Nephron (organoid): ENCODE results near the gene KCNN4.
"Not testable (repeated sequence)": the region's sequence is repeated elsewhere in the genome, so short reads cannot be mapped to it uniquely, and the experiment has no call there.

ENCODE experiments used
- H3K27ac Mint-ChIP-seq, 3 experiments: 2 replicates each; pipeline ENCODE4 v1.8.0; 2020; ENCODE audit warnings: mixed read lengths in 3 of 3, mild to moderate bottlenecking in 2 of 3, moderate library complexity in 1 of 3
- H3K27me3 Mint-ChIP-seq: 2 replicates; pipeline ENCODE4 v1.8.0; 2021; ENCODE audit warnings: low read depth, mild to moderate bottlenecking, moderate library complexity, mixed read lengths
- H3K36me3 Mint-ChIP-seq: 2 replicates; pipeline ENCODE4 v1.8.0; 2020; ENCODE audit warnings: low read depth, mixed read lengths
- H3K4me1 Mint-ChIP-seq: 2 replicates; pipeline ENCODE4 v1.8.0; 2020; ENCODE audit warnings: mixed read lengths
- H3K4me3 Mint-ChIP-seq, 3 experiments: 2 replicates each; pipeline ENCODE4 v1.8.0; 2020; ENCODE audit warnings: mild to moderate bottlenecking in 3 of 3, mixed read lengths in 3 of 3, moderate library complexity in 2 of 3
- H3K9me3 Mint-ChIP-seq: 2 replicates; pipeline ENCODE4 v1.8.0; 2020; ENCODE audit warnings: mixed read lengths
- CTCF ChIP-seq, 3 experiments: fragments of 200-600 bp; sonication (generic); IDR thresholded peaks; one replicate each; pipeline ENCODE4 v1.5.0; 2021; ENCODE audit warnings: antibody characterized with exemption in 3 of 3; ENCODE audit not compliant: unreplicated experiment in 3 of 3

Gene KCNN4

GRCh38 chr19:43767818-43768217 lies 13.0 kb downstream of the KCNN4 start:
- Mint-ChIP-seq H3K27ac (no peak overlapping the region), H3K27me3 (peaks cover 26% of the 10 kb centered on the region), H3K4me1 (no peaks in the 10 kb centered on the region), H3K9me3 (no peaks in the 10 kb centered on the region), H3K4me3 (no peak overlapping the region), H3K36me3 (no peaks in the 10 kb centered on the region)
- TF ChIP-seq CTCF (IDR thresholded peaks at IDR 0.05; ENCODE audit: unreplicated experiment in 3 of 3): no peak

DNA sequence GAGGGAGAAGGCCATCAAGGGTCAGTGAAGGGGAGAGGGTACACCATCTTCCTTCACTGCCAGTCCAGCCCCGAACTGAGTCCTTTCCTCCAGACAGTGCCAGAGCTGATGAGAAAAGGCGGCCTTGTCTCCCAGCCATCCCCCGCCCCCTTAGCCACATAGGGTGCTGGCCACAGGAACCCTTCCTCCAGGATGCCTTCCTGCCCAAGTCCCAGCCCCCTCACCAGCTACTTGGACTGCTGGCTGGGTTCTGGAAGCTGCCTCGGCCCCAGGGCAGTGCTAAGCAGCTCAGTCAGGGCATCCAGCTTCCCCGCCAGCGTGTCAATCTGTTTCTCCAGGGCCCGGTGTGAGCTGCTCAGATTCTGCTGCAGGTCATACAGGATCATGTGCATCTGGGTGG lies 13.5 kb downstream of the KCNN4 start:
- Mint-ChIP-seq H3K4me1 (no peaks in the 10 kb centered on the region), H3K27ac (no peak overlapping the region), H3K9me3 (no peaks in the 10 kb centered on the region), H3K36me3 (no peaks in the 10 kb centered on the region), H3K4me3 (no peak overlapping the region), H3K27me3 (peaks cover 21% of the 10 kb centered on the region)
- TF ChIP-seq CTCF (IDR thresholded peaks at IDR 0.05; ENCODE audit: unreplicated experiment in 3 of 3): no peak

DNA sequence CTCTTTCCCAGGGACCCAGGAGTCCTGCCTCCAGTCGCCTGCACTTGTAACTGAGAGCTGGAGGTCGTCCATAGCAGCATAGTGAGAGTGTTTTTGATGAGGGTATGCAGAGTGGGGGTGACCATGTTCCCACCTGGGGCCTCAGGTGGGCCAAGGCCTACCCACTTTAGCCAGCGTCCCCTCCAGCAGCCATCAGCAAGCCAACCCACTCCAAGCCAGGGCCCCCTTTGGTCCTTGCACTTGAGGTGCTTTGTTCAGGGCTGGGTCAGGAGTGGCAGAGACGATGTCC lies 14.1 kb downstream of the KCNN4 start:
- TF ChIP-seq CTCF (IDR thresholded peaks at IDR 0.05; ENCODE audit: unreplicated experiment in 3 of 3): no peak
- no peak overlapping the region for H3K27ac Mint-ChIP-seq
- no peaks in the 10 kb centered on the region for H3K9me3 Mint-ChIP-seq
- peaks cover 15% of the 10 kb centered on the region for H3K27me3 Mint-ChIP-seq
- no peaks in the 10 kb centered on the region for H3K36me3 Mint-ChIP-seq
- H3K4me3 Mint-ChIP-seq: no peak overlapping the region
- no peaks in the 10 kb centered on the region for H3K4me1 Mint-ChIP-seq

DNA sequence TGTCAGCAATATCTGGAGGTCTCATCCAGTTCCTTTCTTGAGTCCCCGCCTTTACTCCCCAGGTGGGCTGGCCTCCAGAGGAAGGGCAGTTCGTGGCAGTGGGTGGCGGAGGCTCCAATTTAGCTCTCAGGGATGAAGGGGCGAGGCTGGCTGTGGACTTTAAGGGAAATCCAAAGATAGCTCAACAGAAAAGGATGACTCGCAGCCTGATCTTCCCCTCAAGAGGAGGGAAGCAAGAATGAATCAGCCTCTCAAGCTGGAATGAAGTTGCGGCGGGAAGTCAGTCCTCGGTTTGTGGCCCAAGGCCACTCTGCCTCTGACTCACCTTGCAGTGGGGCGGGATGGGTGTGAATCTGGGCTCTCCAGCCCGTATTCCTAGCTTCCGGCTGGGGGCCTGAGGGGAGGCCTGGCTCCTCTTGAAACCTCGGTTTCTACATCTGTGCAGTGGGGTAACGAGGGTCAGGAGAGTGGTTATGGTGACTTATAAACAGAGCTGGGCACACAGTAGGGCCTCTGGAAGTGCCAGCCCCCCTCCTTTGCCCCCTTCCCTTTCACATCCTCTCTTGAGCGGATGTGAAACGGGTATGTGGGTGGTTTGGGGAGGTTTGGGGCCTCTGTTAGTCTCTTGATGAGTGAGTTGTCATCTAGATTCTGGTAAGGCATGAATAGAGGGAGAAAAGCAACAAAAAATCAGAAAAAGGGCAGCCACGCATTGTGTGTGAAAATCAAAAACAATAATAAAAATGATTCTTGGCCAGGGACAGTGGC lies 15.5 kb downstream of the KCNN4 start:
- Mint-ChIP-seq H3K4me3 (no peak overlapping the region), H3K27ac (no peak overlapping the region), H3K9me3 (no peaks in the 10 kb centered on the region), H3K4me1 (no peaks in the 10 kb centered on the region), H3K36me3 (no peaks in the 10 kb centered on the region), H3K27me3 (peaks cover 10% of the 10 kb centered on the region)
- no peak for TF ChIP-seq CTCF (IDR thresholded peaks at IDR 0.05; ENCODE audit: unreplicated experiment in 3 of 3)

DNA sequence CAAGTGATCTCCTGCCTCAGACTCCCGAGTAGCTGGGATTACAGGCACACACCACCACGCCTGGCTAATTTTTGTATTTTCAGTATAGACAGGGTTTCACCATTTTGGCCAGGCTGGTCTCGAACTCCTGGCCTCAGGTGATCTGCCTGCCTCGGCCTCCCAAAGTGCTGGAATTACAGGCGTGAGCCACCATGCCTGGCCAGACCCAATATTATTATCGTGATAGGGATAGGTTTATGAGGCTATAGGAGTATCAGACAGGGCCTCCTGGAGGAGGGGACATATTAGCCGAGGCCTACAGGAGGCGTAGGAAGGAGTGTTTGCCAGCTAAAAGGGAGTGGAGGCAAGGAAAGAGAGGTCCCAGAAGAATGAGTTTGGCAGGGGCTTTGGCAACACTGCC lies 16.1 kb downstream of the KCNN4 start:
- H3K27ac Mint-ChIP-seq, H3K4me3 Mint-ChIP-seq, H3K9me3 Mint-ChIP-seq, H3K27me3 Mint-ChIP-seq, H3K4me1 Mint-ChIP-seq, H3K36me3 Mint-ChIP-seq: not testable (repeated sequence)

- peak overlapping the region in 1 of 3 experiments; percentile 54 for H3K27ac Mint-ChIP-seq
- no peaks in the 10 kb centered on the region for H3K9me3 Mint-ChIP-seq
- no peaks in the 10 kb centered on the region for H3K4me1 Mint-ChIP-seq
- H3K4me3 Mint-ChIP-seq: no peak overlapping the region
- no peaks in the 10 kb centered on the region for H3K36me3 Mint-ChIP-seq
- H3K27me3 Mint-ChIP-seq: peaks cover 4% of the 10 kb centered on the region
- TF ChIP-seq CTCF (IDR thresholded peaks at IDR 0.05; ENCODE audit: unreplicated experiment in 3 of 3): no peak
These were observed 17.3 kb downstream of the KCNN4 start for GRCh38 chr19:43763473-43763939.
